ENCODE results near the gene CDK10. TPM values are rescaled to one million over a fixed set of nuclear protein-coding genes. Genes with fewer than 3 reads are reported as not detected.

CDK10 gene
- 28.9 and 34.5 TPM in 2 replicates for total RNA-seq

GRCh38 chr16:89686520-89687091 lies at the start of gene CDK10:
TSS of gene CDK10 (plus strand) at chr16:89686689. CDS start at chr16:89686711, 22 bp downstream.

GRCh38 chr16:89657442-89658220 lies 28.9 kb upstream of the CDK10 start, which contains the start of the genes CHMP1A and SPATA33:
TSS of gene CHMP1A (minus strand) at chr16:89657708. CDS start at chr16:89657588, 120 bp downstream.
TSS of gene SPATA33 (plus strand) at chr16:89657836. CDS start at chr16:89657912, 76 bp downstream.

GRCh38 chr16:89701425-89702406 lies 15.2 kb downstream of the CDK10 start, which contains the start of gene SPATA2L:
TSS of gene SPATA2L (minus strand) at chr16:89701705. CDS start at chr16:89701232, 473 bp downstream.

GRCh38 chr16:89720813-89721545 lies 34.5 kb downstream of the CDK10 start, which contains the start of the genes VPS9D1 and ZNF276:
TSS of gene VPS9D1 (minus strand) at chr16:89720898. CDS start at chr16:89720861, 37 bp downstream.
TSS of gene ZNF276 (plus strand) at chr16:89721537. CDS start at chr16:89721641, 104 bp downstream.

Other genes starting within 250 kb of the CDK10 start
- 49.6 and 55.0 TPM in 2 replicates for gene ANKRD11, start 196.1 kb upstream of the CDK10 start, total RNA-seq
- 124 and 126 TPM in 2 replicates for gene SPG7, start 178.3 kb upstream of the CDK10 start, total RNA-seq
- gene RPL13, start 126.0 kb upstream of the CDK10 start, total RNA-seq = 2,712 and 3,948 TPM in 2 replicates
- gene CPNE7, start 110.9 kb upstream of the CDK10 start, total RNA-seq = 9.2 and 30.4 TPM in 2 replicates
- under 0.01 and 0.26 TPM in 2 replicates for gene DPEP1, start 73.0 kb upstream of the CDK10 start, total RNA-seq
- 89.5 and 101 TPM in 2 replicates for gene CHMP1A, start 29.0 kb upstream of the CDK10 start, total RNA-seq
- gene SPATA33, start 28.9 kb upstream of the CDK10 start, total RNA-seq = 2.5 and 2.7 TPM in 2 replicates
- gene SPATA2L, start 15.0 kb downstream of the CDK10 start, total RNA-seq = 5.0 and 6.4 TPM in 2 replicates
- 8.0 and 9.0 TPM in 2 replicates for gene VPS9D1, start 34.2 kb downstream of the CDK10 start, total RNA-seq
- 7.4 and 9.8 TPM in 2 replicates for gene ZNF276, start 34.8 kb downstream of the CDK10 start, total RNA-seq
- 1.5 and 3.9 TPM in 2 replicates for gene FANCA, start 130.0 kb downstream of the CDK10 start, total RNA-seq
- 1.5 and 1.6 TPM in 2 replicates for gene SPIRE2, start 141.8 kb downstream of the CDK10 start, total RNA-seq
- 240 and 255 TPM in 2 replicates for gene TCF25, start 186.9 kb downstream of the CDK10 start, total RNA-seq
- gene MC1R, start 232.2 kb downstream of the CDK10 start, total RNA-seq = 6.4 and 7.4 TPM in 2 replicates
- 574 and 719 TPM in 2 replicates for gene TUBB3, start 236.7 kb downstream of the CDK10 start, total RNA-seq

Measured in bronchial smooth muscle cell (primary cell).